Psoas muscle (tissue), 8 donors: Measurements from ENCODE around the gene AP4E1. TPM values are rescaled to one million over a fixed set of nuclear protein-coding genes. Genes with fewer than 3 reads are reported as not detected.
A peak's percentile ranks its signal among the peaks of the same experiment; 100 is the strongest.
"Not testable (repeated sequence)": the region's sequence is repeated elsewhere in the genome, so short reads cannot be mapped to it uniquely, and the experiment has no call there.

Experiments
- ATAC-seq, 4 donors: fragments of 200-7000 bp; cut with Tn5 transposase; one replicate each; pipeline ENCODE4 v1.9.1; 2020; ENCODE audit warnings: moderate library complexity in 3 of 4, mild to moderate bottlenecking in 2 of 4
- DNase-seq, 2 donors: peaks; one replicate each; pipeline ENCODE4 v3.0.0-alpha.2; 2020
- H3K27ac ChIP-seq: fragments of 200-600 bp; one replicate; pipeline ENCODE4 v1.8.0; 2022
- H3K27me3 ChIP-seq, 3 donors: fragments of 200-600 bp in 1 of 3; one replicate each; pipeline versions ENCODE4 v1.6.1 to v1.8.0; 2013 to 2022; ENCODE audit warnings: low read length in 2 of 3, mild to moderate bottlenecking in 2 of 3, moderate library complexity in 1 of 3; ENCODE audit not compliant: insufficient read depth in 3 of 3
- H3K36me3 ChIP-seq, 2 donors: fragments of 200-600 bp in 1 of 2; one replicate each; pipeline versions ENCODE4 v1.6.1 to v1.8.0; 2013 to 2022; ENCODE audit warnings: low read depth in 1 of 2, mild to moderate bottlenecking in 1 of 2, moderate library complexity in 1 of 2; ENCODE audit not compliant: insufficient read depth in 1 of 2
- H3K4me1 ChIP-seq: fragments of 200-600 bp; one replicate; pipeline ENCODE4 v1.8.0; 2022
- H3K4me3 ChIP-seq: fragments of 200-600 bp; one replicate; pipeline ENCODE4 v1.8.0; 2022; ENCODE audit warnings: mild to moderate bottlenecking
- H3K9me3 ChIP-seq: fragments of 200-600 bp; one replicate; pipeline ENCODE4 v1.8.0; 2022
- CTCF ChIP-seq: fragments of 200-600 bp; IDR thresholded peaks from one replicate; pipeline ENCODE4 v1.8.0; 2022; ENCODE audit warnings: antibody characterized with exemption
- WGBS, 3 donors: extraction: QIAGEN DNeasy Blood & Tissue Kit; methylation state at CpG; one replicate each; pipeline versions ENCODE4 v1.1.6 to v1.1.7; 2013; 5-methylcytosine and 5-hydroxymethylcytosine counted together
- intact Hi-C, 2 donors: fragments of 100-400 bp; cut with DNase I; formaldehyde crosslinking; loops; one replicate each; pipeline versions ENCODE4 v1.11.0 to v1.14.2; 2022
- polyA plus RNA-seq, 3 donors: library from polyadenylated mRNA; stranded (reverse); fragments of 200-250 nt; gene quantifications; one replicate each; pipeline ENCODE4 v1.2.3, GENCODE V29; 2013
- total RNA-seq, 4 donors: library from RNA; stranded (reverse); fragmentation: NEBNext Ultra II Directional in 2 of 4; extraction: Animal tissue kit (Norgen Biotek cat#: 25700) in 2 of 4; gene quantifications; one replicate each; pipeline versions ENCODE4 v1.2.1 to v1.2.4, GENCODE V29; 2021 to 2023
- donor health status: healthy with polysubstance abuse.
- donor health status: DM: no; HTN: no; CAD: no; lungs with moderate emphysema.
- donor health status: Bipolar disorder and iron deficiency.
- donor health status: healthy.
- donor health status: DM: yes; HTN: yes; CAD: no.
- donor health status: DM: no; HTN: no; CAD: no.
- donor health status: DM: no; HTN: no; CAD: no.
- donor health status: DM: yes; HTN: yes; CAD: no.

Gene AP4E1
- total and polyA plus RNA-seq, 7 donors: 4.4 to 16.6 (median 11.9) TPM

DNA sequence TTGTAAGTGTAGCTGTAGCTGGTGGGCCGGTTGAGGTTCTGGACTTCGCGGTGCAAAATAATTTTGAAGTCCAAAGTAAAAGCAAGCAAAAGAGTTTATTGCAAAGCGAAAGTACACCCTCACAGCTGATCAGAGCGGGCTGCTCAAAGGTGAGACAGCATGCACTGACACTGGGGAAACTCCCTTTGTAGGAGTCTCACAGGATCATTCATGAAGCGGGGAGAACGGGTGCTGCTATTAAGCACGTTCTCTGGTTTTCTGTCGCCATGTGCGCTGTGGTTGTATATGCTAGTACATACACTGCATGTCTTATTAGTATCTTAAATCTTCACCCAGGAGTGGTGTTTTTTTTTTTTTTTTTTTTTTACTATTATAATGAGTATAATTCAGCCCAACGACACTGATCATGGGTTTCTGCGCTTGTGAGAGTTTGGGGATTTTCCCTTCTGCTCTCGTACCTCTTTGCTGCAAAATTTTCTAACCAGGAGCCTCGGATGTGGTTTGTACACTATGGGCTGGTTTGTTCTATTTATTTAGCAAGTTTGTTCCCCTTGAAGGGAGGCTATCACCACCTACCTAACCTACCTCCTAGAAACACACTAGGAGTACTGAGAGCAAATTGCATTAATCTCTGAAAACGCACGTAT lies 1.4 kb upstream of the AP4E1 start:
- Histone ChIP-seq H3K4me3 (peak overlapping the region; percentile 98), H3K9me3 (no peaks in the 10 kb centered on the region), H3K4me1 (peaks cover 22% of the 10 kb centered on the region), H3K27ac (peak overlapping the region; percentile 96), H3K27me3 (no peaks in the 10 kb centered on the region), H3K36me3 (peaks cover 0 to 6% of the 10 kb centered on the region in 2 donors)
- ATAC-seq: no peak
- DNase-seq: no peak
- no peak for TF ChIP-seq CTCF
- intact Hi-C loops: no loop called here
- 63 to 73% (median 72%) methylated on average over 16 of the region's 16 CpGs for WGBS, 3 donors

DNA sequence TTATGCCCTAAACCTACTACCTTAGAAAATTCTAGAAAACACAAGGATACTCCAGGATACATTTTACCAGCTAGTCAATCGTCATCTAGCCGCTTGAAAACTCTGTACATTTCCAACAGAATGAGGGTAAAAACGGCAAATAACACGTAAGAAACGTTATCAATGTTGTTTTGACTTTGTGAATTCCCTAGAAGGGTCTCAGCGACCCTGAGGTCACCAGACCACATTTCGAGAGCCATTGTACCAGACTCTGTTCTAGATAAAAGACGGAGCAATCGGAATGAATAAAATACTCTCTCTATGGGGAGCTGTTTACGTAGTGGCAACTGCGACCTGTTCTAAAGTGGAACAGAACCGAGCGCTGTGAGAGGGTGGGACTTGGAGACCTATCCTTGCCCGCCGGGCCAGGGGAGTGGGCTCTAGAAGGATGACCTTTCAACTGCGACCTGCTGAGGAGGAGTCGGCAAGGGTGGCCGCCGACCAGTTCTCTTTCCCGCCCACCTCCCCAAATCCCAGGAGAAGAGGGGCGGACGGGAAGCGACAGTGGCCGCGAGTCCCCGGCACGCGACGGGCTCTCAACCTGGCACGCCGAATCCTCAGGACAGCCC lies 778 bp upstream of the AP4E1 start:
- intact Hi-C loops: loop anchor here in 1 of 2 donors (2.0 kb wide), 1 partner anchor 233 kb away; no protein-coding TSS in a partner anchor
- 0 to 1% (median 1%) methylated on average over 29 to 31 of the region's 31 CpGs for WGBS, 3 donors
- DNase-seq: no peak

DNA sequence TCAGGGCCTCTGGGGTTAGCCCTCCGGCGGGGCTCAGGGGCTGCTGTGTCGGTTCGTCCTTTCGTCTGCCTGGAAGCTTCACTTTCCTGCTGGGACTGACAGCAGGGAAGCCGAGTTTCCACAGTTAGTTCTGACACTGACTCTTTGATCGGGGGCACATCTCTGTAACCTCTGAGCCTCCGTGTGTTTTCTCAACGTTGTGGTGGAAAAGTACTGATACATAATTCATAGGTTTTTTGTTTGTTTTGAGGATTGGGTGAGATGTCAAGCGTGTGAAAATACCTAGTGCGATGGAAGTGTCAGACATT lies 481 bp downstream of the AP4E1 start:
- DNase-seq: no peak
- Histone ChIP-seq H3K27ac (peak overlapping the region; percentile 96), H3K4me1 (peaks cover 22% of the 10 kb centered on the region), H3K36me3 (peaks cover 0 to 25% of the 10 kb centered on the region in 2 donors), H3K4me3 (peak overlapping the region; percentile 98), H3K9me3 (no peaks in the 10 kb centered on the region), H3K27me3 (no peaks in the 10 kb centered on the region)
- no peak for TF ChIP-seq CTCF
- peak in 1 of 4 donors; percentile 29 for ATAC-seq
- intact Hi-C loops: loop anchor here in 1 of 2 donors (2.0 kb wide), 1 partner anchor 234 kb away; no protein-coding TSS in a partner anchor
- WGBS, 3 donors: 0% methylated on average over 11 of the region's 11 CpGs

More for the DNA sequence above, 778 bp upstream of the AP4E1 start:
- H3K36me3 ChIP-seq: peaks cover 0 to 12% of the 10 kb centered on the region in 2 donors
- peak overlapping the region; percentile 98 for H3K4me3 ChIP-seq
- H3K27ac ChIP-seq: peak overlapping the region; percentile 96
- H3K9me3 ChIP-seq: no peaks in the 10 kb centered on the region
- peak; percentile 43 to 63 (median 57) for ATAC-seq
- no peak for TF ChIP-seq CTCF
- peaks cover 22% of the 10 kb centered on the region for H3K4me1 ChIP-seq
- no peaks in the 10 kb centered on the region for H3K27me3 ChIP-seq

- 41 to 43% (median 42%) methylated on average over 3 of the region's 3 CpGs for WGBS, 3 donors
- peaks cover 22% of the 10 kb centered on the region for H3K4me1 ChIP-seq
- ATAC-seq, H3K27me3 ChIP-seq, DNase-seq, intact Hi-C loops, H3K9me3 ChIP-seq, H3K27ac ChIP-seq, H3K4me3 ChIP-seq: not testable (repeated sequence)
- H3K36me3 ChIP-seq: peaks cover 0 to 38% of the 10 kb centered on the region in 2 donors
Observed at GRCh38 chr15:50910426-50910795, 1.9 kb downstream of the AP4E1 start.

DNA sequence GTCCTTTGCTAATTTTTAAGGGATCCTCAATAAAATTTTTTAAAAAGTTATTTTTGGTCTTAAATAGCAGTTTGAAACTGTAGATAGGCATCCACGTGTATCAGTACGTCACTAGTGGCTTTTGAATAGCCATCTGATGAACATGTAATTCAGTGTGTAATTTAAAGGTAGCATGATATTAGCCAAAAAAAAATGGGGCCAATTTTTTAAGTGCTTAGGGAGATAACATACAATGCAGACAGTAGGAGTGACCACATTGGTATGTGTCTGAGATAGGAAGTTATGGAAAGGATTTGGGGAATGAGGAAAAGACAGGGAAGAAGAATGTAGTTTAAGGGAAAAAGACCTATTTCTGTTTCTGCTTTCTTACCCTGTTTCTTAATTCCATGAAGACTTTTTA lies 2.5 kb downstream of the AP4E1 start:
- Histone ChIP-seq H3K4me1 (peaks cover 22% of the 10 kb centered on the region), H3K27me3 (no peaks in the 10 kb centered on the region), H3K9me3 (no peaks in the 10 kb centered on the region), H3K4me3 (no peak overlapping the region), H3K36me3 (peaks cover 0 to 44% of the 10 kb centered on the region in 2 donors), H3K27ac (no peak overlapping the region)
- no peak for TF ChIP-seq CTCF
- DNase-seq: no peak
- 74 to 88% (median 81%) methylated on average over 2 of the region's 2 CpGs for WGBS, 3 donors
- no peak for ATAC-seq
- intact Hi-C loops: no loop called here
